CD1c-positive myeloid dendritic cell (primary cell): ENCODE measurements around the gene PGAP3.

ENCODE experiments used
- DNase-seq: peaks from one replicate; pipeline ENCODE4 v3.0.0-alpha.2; 2016; ENCODE audit errors: extremely low spot score

PGAP3 gene

GRCh38 chr17:39672522-39673334 lies 15.1 kb downstream of the PGAP3 start:
- no peak for DNase-seq

GRCh38 chr17:39671651-39672521 lies 16.0 kb downstream of the PGAP3 start:
- DNase-seq, result no peak

GRCh38 chr17:39670746-39671145 lies 17.1 kb downstream of the PGAP3 start:
- DNase-seq, result no peak

- DNase-seq, result no peak
Observed at GRCh38 chr17:39669897-39670735, 17.7 kb downstream of the PGAP3 start.

- peak; percentile 62 for DNase-seq
Observed at GRCh38 chr17:39667945-39668924, 19.6 kb downstream of the PGAP3 start, which contains the start of gene PNMT. TSS of gene PNMT (plus strand) at chr17:39668453. CDS start at chr17:39668476, 23 bp downstream.

- DNase-seq, result no peak
Observed at GRCh38 chr17:39667262-39667944, 20.5 kb downstream of the PGAP3 start.

GRCh38 chr17:39666601-39667261 lies 21.1 kb downstream of the PGAP3 start:
- DNase-seq, result no peak

GRCh38 chr17:39666231-39666600 lies 21.6 kb downstream of the PGAP3 start:
- no peak for DNase-seq

- DNase-seq, result no peak
Observed at GRCh38 chr17:39665642-39666224, 22.1 kb downstream of the PGAP3 start.

GRCh38 chr17:39664581-39665561 lies 23.0 kb downstream of the PGAP3 start, which contains the start of gene TCAP:
TSS of gene TCAP (plus strand) at chr17:39665349. CDS start at chr17:39665360, 11 bp downstream.
- DNase-seq, result no peak

- DNase-seq, result no peak
Observed at GRCh38 chr17:39663688-39664580, 23.9 kb downstream of the PGAP3 start.

GRCh38 chr17:39663340-39663687 lies 24.5 kb downstream of the PGAP3 start:
- no peak for DNase-seq

- DNase-seq, result no peak
Observed at GRCh38 chr17:39662551-39663339, 25.1 kb downstream of the PGAP3 start.

GRCh38 chr17:39661744-39662541 lies 25.9 kb downstream of the PGAP3 start:
- DNase-seq, result no peak
